ENCODE results near the gene NTNG1. TPM values are rescaled to one million over a fixed set of nuclear protein-coding genes. Genes with fewer than 3 reads are reported as not detected.

Gene NTNG1
- total RNA-seq, 1 experiment from 2014 or later, result 1.5 TPM

- no peak overlapping the region for H3K27ac ChIP-seq (ENCODE audit: insufficient read length, low read depth, low read length)
- TF ChIP-seq CTCF (conservative IDR thresholded peaks at IDR 0.05), result no peak
- H3K4me1 Mint-ChIP-seq, result peaks cover 13 to 14% of the 10 kb centered on the region in 2 experiments
Measured at GRCh38 chr1:107444302-107444701, 303.5 kb downstream of the NTNG1 start.

More at GRCh38 chr1:107444302-107444701, 303.5 kb downstream of the NTNG1 start:
- DNase-seq, result no peak
- Histone ChIP-seq H3K56ac (ENCODE audit: insufficient read length, low read depth, low read length) (no peak overlapping the region), H2BK120ac (ENCODE audit: low read depth, low read length, poor library complexity, severe bottlenecking) (no peak overlapping the region), H3K79me2 (ENCODE audit: insufficient read depth, low read length) (no peaks in the 10 kb centered on the region), H3K14ac (ENCODE audit: insufficient read depth, low read length) (no peak overlapping the region), H3K4ac (ENCODE audit: low read depth, low read length) (no peak overlapping the region), H3K79me1 (ENCODE audit: insufficient read depth, low read depth, low read length, poor library complexity, severe bottlenecking) (no peaks in the 10 kb centered on the region), H4K5ac (ENCODE audit: insufficient read length, low read depth, low read length) (no peak overlapping the region), H2BK5ac (ENCODE audit: insufficient read length, low read length) (no peak overlapping the region), H2AFZ (ENCODE audit: low read length) (no peak overlapping the region), H3K9me3 (ENCODE audit: control insufficient read depth, low read depth, low read length) (no peaks in the 10 kb centered on the region), H4K8ac (replicated peaks; ENCODE audit: insufficient read length, low read depth, low read length) (no peak overlapping the region), H4K20me1 (ENCODE audit: control insufficient read depth, insufficient read depth, insufficient read length) (no peaks in the 10 kb centered on the region), H3K18ac (ENCODE audit: insufficient read length, low read depth, low read length) (no peak overlapping the region), H3K4me1 (ENCODE audit: insufficient read depth, low read length) (peaks cover 2% of the 10 kb centered on the region; the same call in 1 of the 2 replicates), H3K4me2 (ENCODE audit: insufficient read depth, insufficient read length, low read length) (no peak overlapping the region), H4K91ac (ENCODE audit: insufficient read length, low read depth, low read length) (no peak overlapping the region), H3K9ac (ENCODE audit: extremely low read depth, insufficient read length, low read length) (no peak overlapping the region), H2BK12ac (ENCODE audit: insufficient read length, low read depth, low read length) (no peak overlapping the region), H2BK15ac (ENCODE audit: low read depth, low read length) (no peak overlapping the region), H2BK20ac (ENCODE audit: low read depth, low read length, poor library complexity, severe bottlenecking) (no peak overlapping the region), H3T11ph (ENCODE audit: low read length) (no peak overlapping the region), H3K23me2 (ENCODE audit: insufficient read length, low read depth, low read length, poor library complexity, severe bottlenecking) (no peaks in the 10 kb centered on the region), H3K27me3 (ENCODE audit: insufficient read depth, low read length) (no peaks in the 10 kb centered on the region), H2AK5ac (ENCODE audit: insufficient read length, low read length) (no peak overlapping the region), H3K23ac (ENCODE audit: insufficient read length, low read depth, low read length) (no peak overlapping the region)
- no CpG with 5 or more reads among the region's 1 CpG for WGBS (ENCODE audit: extremely low coverage, insufficient read length, low lambda C conversion rate)
- Mint-ChIP-seq H3K9me3 (no peaks in the 10 kb centered on the region), H3K27me3 (ENCODE audit: low read depth) (no peaks in the 10 kb centered on the region), H3K36me3 (ENCODE audit: insufficient read depth in 1 of 3, low read depth in 3 of 3) (no peaks in the 10 kb centered on the region), H3K4me3 (no peak overlapping the region), H3K27ac (no peak overlapping the region)
